Measurements from ENCODE around the gene GAS2L1. TPM values are rescaled to one million over a fixed set of nuclear protein-coding genes. Genes with fewer than 3 reads are reported as not detected.

The GAS2L1 gene
- total RNA-seq, 4 donors from 2014 or later: 58.0 to 75.0 (median 67.8) TPM

GRCh38 chr22:29260601-29261315 is 45.7 kb upstream of the GAS2L1 start:
- intact Hi-C loops (cut with DNase I; ENCODE audit: low total_unique reads): no loop called here
- DNase-seq (ENCODE audit: low spot score in 2 of 2): peak in 1 of 2 donors; percentile 78
- TF ChIP-seq POLR2A (IDR thresholded peaks at IDR 0.05) (no peak), CTCF (IDR thresholded peaks at IDR 0.05) (no peak)
- H3K4me3 ChIP-seq (ENCODE audit: low read depth, poor library complexity, severe bottlenecking): no peak overlapping the region
- WGBS, 2 donors: 81 to 89% methylated on average over 11 to 17 of the region's 17 CpGs

GRCh38 chr22:29263791-29264276 is 42.6 kb upstream of the GAS2L1 start:
- 83 to 90% methylated on average over 14 of the region's 14 CpGs for WGBS, 2 donors
- DNase-seq (ENCODE audit: low spot score in 2 of 2): peak in 1 of 2 donors; percentile 81
- intact Hi-C loops (cut with DNase I; ENCODE audit: low total_unique reads): no loop called here
- TF ChIP-seq POLR2A (IDR thresholded peaks at IDR 0.05): no peak
- no peak for TF ChIP-seq CTCF (IDR thresholded peaks at IDR 0.05)
- no peak overlapping the region for H3K4me3 ChIP-seq (ENCODE audit: low read depth, poor library complexity, severe bottlenecking)

GRCh38 chr22:29265305-29265704 is 41.1 kb upstream of the GAS2L1 start:
- intact Hi-C loops (cut with DNase I; ENCODE audit: low total_unique reads): no loop called here
- 97 to 100% methylated on average over 5 to 6 of the region's 7 CpGs for WGBS, 2 donors
- peak in 1 of 2 donors; percentile 83 for DNase-seq (ENCODE audit: low spot score in 2 of 2)
- no peak for TF ChIP-seq CTCF (IDR thresholded peaks at IDR 0.05)
- TF ChIP-seq POLR2A (IDR thresholded peaks at IDR 0.05): no peak
- H3K4me3 ChIP-seq (ENCODE audit: low read depth, poor library complexity, severe bottlenecking): no peak overlapping the region

GRCh38 chr22:29265929-29266328 is 40.5 kb upstream of the GAS2L1 start:
- 69 to 72% methylated on average over 4 of the region's 4 CpGs for WGBS, 2 donors
- intact Hi-C loops (cut with DNase I; ENCODE audit: low total_unique reads): no loop called here
- no peak for TF ChIP-seq POLR2A (IDR thresholded peaks at IDR 0.05)
- no peak for TF ChIP-seq CTCF (IDR thresholded peaks at IDR 0.05)
- H3K4me3 ChIP-seq (ENCODE audit: low read depth, poor library complexity, severe bottlenecking): no peak overlapping the region
- no peak for DNase-seq (ENCODE audit: low spot score in 2 of 2)

- WGBS, 2 donors: 19 to 22% methylated on average over 13 of the region's 13 CpGs
- peak overlapping the region; percentile 89 for H3K4me3 ChIP-seq (ENCODE audit: low read depth, poor library complexity, severe bottlenecking)
- peak in 1 of 2 donors; percentile 86 for DNase-seq (ENCODE audit: low spot score in 2 of 2)
- intact Hi-C loops (cut with DNase I; ENCODE audit: low total_unique reads): no loop called here
- TF ChIP-seq CTCF (IDR thresholded peaks at IDR 0.05) (no peak), POLR2A (IDR thresholded peaks at IDR 0.05) (no peak)
Measured at GRCh38 chr22:29266564-29267461, 39.6 kb upstream of the GAS2L1 start.
